ENCODE data around the gene SVEP1.

DNA sequence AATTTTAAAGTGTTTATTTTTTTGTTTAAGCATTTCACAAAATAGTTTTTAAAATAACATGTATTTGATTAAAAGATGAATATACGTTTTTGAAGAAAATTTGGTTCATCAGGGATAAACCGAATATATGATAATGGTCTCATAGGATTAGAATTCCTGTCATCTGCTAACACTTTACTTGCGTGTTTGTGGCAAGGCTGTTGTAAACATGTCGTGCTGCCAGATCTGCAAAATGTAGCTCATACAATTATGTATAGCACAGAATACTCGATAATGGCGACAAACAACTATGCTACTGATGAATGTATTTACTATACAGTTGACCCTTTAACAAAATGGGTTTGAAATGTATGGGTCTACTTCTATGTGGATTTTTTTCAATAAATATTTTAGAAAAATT lies 234.7 kb downstream of the SVEP1 start:
- TF ChIP-seq, protein P1, sequence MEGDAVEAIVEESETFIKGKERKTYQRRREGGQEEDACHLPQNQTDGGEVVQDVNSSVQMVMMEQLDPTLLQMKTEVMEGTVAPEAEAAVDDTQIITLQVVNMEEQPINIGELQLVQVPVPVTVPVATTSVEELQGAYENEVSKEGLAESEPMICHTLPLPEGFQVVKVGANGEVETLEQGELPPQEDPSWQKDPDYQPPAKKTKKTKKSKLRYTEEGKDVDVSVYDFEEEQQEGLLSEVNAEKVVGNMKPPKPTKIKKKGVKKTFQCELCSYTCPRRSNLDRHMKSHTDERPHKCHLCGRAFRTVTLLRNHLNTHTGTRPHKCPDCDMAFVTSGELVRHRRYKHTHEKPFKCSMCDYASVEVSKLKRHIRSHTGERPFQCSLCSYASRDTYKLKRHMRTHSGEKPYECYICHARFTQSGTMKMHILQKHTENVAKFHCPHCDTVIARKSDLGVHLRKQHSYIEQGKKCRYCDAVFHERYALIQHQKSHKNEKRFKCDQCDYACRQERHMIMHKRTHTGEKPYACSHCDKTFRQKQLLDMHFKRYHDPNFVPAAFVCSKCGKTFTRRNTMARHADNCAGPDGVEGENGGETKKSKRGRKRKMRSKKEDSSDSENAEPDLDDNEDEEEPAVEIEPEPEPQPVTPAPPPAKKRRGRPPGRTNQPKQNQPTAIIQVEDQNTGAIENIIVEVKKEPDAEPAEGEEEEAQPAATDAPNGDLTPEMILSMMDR (IDR thresholded peaks at IDR 0.05; ENCODE audit: low read length) = no peak
- no peak for TF ChIP-seq EZH2 (IDR thresholded peaks at IDR 0.05; ENCODE audit: borderline replicate concordance, low read length)

Data from OCI-LY1 (cell line).